K562 (cell line): ENCODE measurements around the gene ALX3. TPM values are rescaled to one million over a fixed set of nuclear protein-coding genes. Genes with fewer than 3 reads are reported as not detected.

Experiments
- ATAC-seq: fragments of 200-7000 bp; cut with Tn5 transposase; 3 replicates; pipeline ENCODE4 v1.9.1; 2020; ENCODE audit warnings: moderate library complexity
- BruUV-seq: library from RNA; stranded (reverse); fragments of 400-500 nt; replicated peaks from 2 replicates; lab custom pipeline; 2021; lab: Mats Ljungman, UMichigan
- CTCF ChIA-PET: fragments of 300-600 bp; formaldehyde crosslinking; extraction: SDS; loops from one replicate; lab custom pipeline; 2021; ENCODE audit warnings: low intra/inter-chr PET ratio; lab: Yijun Ruan, JAX
- POLR2A ChIA-PET: fragments of 300-600, 350-650 bp; sonication (Branson Sonifier 250); formaldehyde crosslinking; extraction: SDS; loops from one replicate; lab custom pipeline; 2021; ENCODE audit warnings: antibody characterized with exemption, inconsistent platforms; lab: Yijun Ruan, JAX
- DNase-seq, 4 experiments: peaks; one replicate each; pipeline versions ENCODE4 v3.0.0 to v3.0.0-alpha.2; 2011 to 2018; ENCODE audit warnings: low spot score in 3 of 4, mixed read lengths in 3 of 4; ENCODE audit errors: extremely low read depth in 1 of 4
- FAIRE-seq: peaks from 2 replicates; lab custom pipeline; 2011; peaks lifted over from hg19 to GRCh38; lab: Jason Lieb, UNC
- H2AFZ ChIP-seq: 2 replicates; pipeline ENCODE4 v1.6.0; 2011; ENCODE audit warnings: low read depth, low read length, control low read depth, inconsistent platforms
- H3K27ac ChIP-seq: fragments of 200-600 bp; 3 replicates; pipeline ENCODE4 v1.8.0; 2011; ENCODE audit warnings: low read depth, mild to moderate bottlenecking, control low read depth, inconsistent platforms, low read length, moderate library complexity, mixed read lengths; ENCODE audit errors: extremely low read depth
- H3K27me3 ChIP-seq, 2 experiments: fragments of 300-600 bp in 1 of 2; 2 replicates in 1 of 2; 3 replicates in 1 of 2; pipeline versions ENCODE4 v1.6.0 to v1.8.0; 2011; ENCODE audit warnings: inconsistent platforms in 2 of 2, low read length in 2 of 2, mild to moderate bottlenecking in 1 of 2, mixed read lengths in 1 of 2, moderate library complexity in 1 of 2; ENCODE audit not compliant: control insufficient read depth in 2 of 2, insufficient read depth in 2 of 2
- H3K36me3 ChIP-seq: fragments of 300-600 bp; 3 replicates; pipeline ENCODE4 v1.8.0; 2011; ENCODE audit warnings: mild to moderate bottlenecking, low read length, inconsistent platforms; ENCODE audit not compliant: control insufficient read depth, insufficient read depth
- H3K4me1 ChIP-seq, 2 experiments: fragments of 200-600 bp in 1 of 2; replicated peaks in 1 of 2; 2 replicates in 1 of 2; 3 replicates in 1 of 2; pipeline versions ENCODE4 v1.5.1 to v1.8.0; 2011; ENCODE audit warnings: inconsistent platforms in 2 of 2, low read length in 2 of 2, mild to moderate bottlenecking in 1 of 2, mixed read lengths in 1 of 2, moderate library complexity in 1 of 2; ENCODE audit not compliant: control insufficient read depth in 2 of 2, insufficient read depth in 2 of 2
- H3K4me2 ChIP-seq: 2 replicates; pipeline ENCODE4 v1.6.1; 2011; ENCODE audit warnings: low read length, control low read depth, inconsistent platforms, mixed read lengths; ENCODE audit not compliant: insufficient read depth
- H3K4me3 ChIP-seq: fragments of 200-600 bp; sonication (generic), shearing (Covaris generic); 2 replicates; pipeline ENCODE4 v1.5.1; 2016; ENCODE audit warnings: control low read depth, inconsistent platforms
- H3K79me2 ChIP-seq: fragments of 200-600 bp; 3 replicates; pipeline ENCODE4 v1.8.0; 2011; ENCODE audit warnings: low read length, inconsistent platforms; ENCODE audit not compliant: control insufficient read depth, insufficient read depth
- H3K9ac ChIP-seq, 2 experiments: 2 replicates each; pipeline versions ENCODE4 v1.6.0 to v1.6.1; 2011; ENCODE audit warnings: low read depth in 2 of 2, low read length in 2 of 2, control low read depth in 1 of 2, inconsistent platforms in 1 of 2, mild to moderate bottlenecking in 1 of 2, mixed read lengths in 1 of 2; ENCODE audit not compliant: insufficient read depth in 1 of 2
- H3K9me1 ChIP-seq: one replicate; pipeline ENCODE4 v1.6.0; 2011; ENCODE audit warnings: inconsistent platforms, mild to moderate bottlenecking, low read length, moderate library complexity; ENCODE audit not compliant: control insufficient read depth, insufficient read depth
- H3K9me3 ChIP-seq: replicated peaks from 2 replicates; pipeline ENCODE4 v1.5.1; 2011; ENCODE audit warnings: low read depth, low read length, inconsistent platforms; ENCODE audit not compliant: control insufficient read depth, insufficient read depth
- H4K20me1 ChIP-seq: replicated peaks from 2 replicates; pipeline ENCODE4 v1.6.1; 2011; ENCODE audit warnings: low read length, inconsistent platforms, mixed read lengths; ENCODE audit not compliant: control insufficient read depth, insufficient read depth
- FOXA3 ChIP-seq, 2 experiments: fragments of 450-650 bp in 1 of 2; sonication (generic) in 1 of 2; formaldehyde crosslinking; IDR thresholded peaks in 1 of 2; conservative IDR thresholded peaks in 1 of 2; 2 replicates each; pipeline versions ENCODE4 v1.4.0 to v1.8.0; 2020 to 2022; ENCODE audit warnings: mild to moderate bottlenecking in 2 of 2, missing genetic modification reagents in 1 of 2
- HDAC8 ChIP-seq: fragments of 450-650 bp; IDR thresholded peaks from 2 replicates; pipeline ENCODE4 v1.6.1; 2016; ENCODE audit warnings: mild to moderate bottlenecking, missing genetic modification characterization, moderate library complexity, missing compliant biosample characterization
- HMG20A ChIP-seq: fragments of 450-650 bp; formaldehyde crosslinking; conservative IDR thresholded peaks from 2 replicates; pipeline ENCODE4 v1.4.0; 2020; ENCODE audit warnings: mild to moderate bottlenecking, mixed read lengths
- HNRNPL ChIP-seq: fragments of 200-400 bp; formaldehyde crosslinking; IDR thresholded peaks from 2 replicates; pipeline ENCODE4 v1.6.1; 2017; ENCODE audit warnings: low read depth, mild to moderate bottlenecking, low read length
- NFIC ChIP-seq: fragments of 450-650 bp; IDR thresholded peaks from 2 replicates; pipeline ENCODE4 v1.6.1; 2017; ENCODE audit warnings: mild to moderate bottlenecking, inconsistent platforms
- ZNF239 ChIP-seq: fragments of 250-450 bp; sonication (Bioruptor Pico); IDR thresholded peaks from 2 replicates; pipeline ENCODE4 v1.4.0; 2020; ENCODE audit warnings: mild to moderate bottlenecking
- whole genome bisulfite sequencing: fragments of 100-300 bp; shearing (Covaris generic); methylation state at CpG from one replicate; pipeline ENCODE4 v1.1.6; 2016; ENCODE audit warnings: low coverage, mixed read lengths; ENCODE audit not compliant: insufficient coverage; ENCODE audit errors: missing lambda C conversion rate; 5-methylcytosine and 5-hydroxymethylcytosine counted together
- in situ Hi-C: fragments of 300-500 bp; cut with MboI; formaldehyde crosslinking; loops from 4 replicates; pipeline ENCODE4 v1.15.0; 2018; ENCODE audit warnings: inconsistent platforms, mixed read lengths
- intact Hi-C: fragments of 100-400 bp; cut with micrococcal nuclease; formaldehyde crosslinking; loops from 2 replicates; pipeline ENCODE4 v1.14.2; 2022
- polyA plus RNA-seq, 8 experiments: library from polyadenylated mRNA; depleted of rRNA in 4 of 8; stranded (reverse) in 5 of 8; unstranded in 3 of 8; fragments of >200 nt; fragmentation: Nextera tagmentation in 2 of 8; fragmentation: Illumina TruSeq in 1 of 8; extraction: Ambion mirVana in 2 of 8; extraction: Trizol in 1 of 8; gene quantifications; 2 replicates each; pipeline versions ENCODE4 v1.2.1 to v1.2.3, GENCODE V29; 2011 to 2014; ENCODE audit warnings: inconsistent platforms in 1 of 8, missing spikeins in 1 of 8
- total RNA-seq, 7 experiments: library from RNA; depleted of rRNA in 6 of 7; stranded (reverse); fragments of >200 nt in 6 of 7; fragmentation: Illumina TruSeq in 2 of 7; extraction: Trizol in 2 of 7; gene quantifications; 2 replicates each; pipeline versions ENCODE4 v1.2.1 to v1.2.3, GENCODE V29; 2011 to 2021; ENCODE audit warnings: low replicate concordance in 1 of 7

The ALX3 gene
- total and polyA plus RNA-seq, 9 of the 15 experiments (the other 6 are each of a cell fraction or from before 2014, with no cell fraction given) = not detected

DNA sequence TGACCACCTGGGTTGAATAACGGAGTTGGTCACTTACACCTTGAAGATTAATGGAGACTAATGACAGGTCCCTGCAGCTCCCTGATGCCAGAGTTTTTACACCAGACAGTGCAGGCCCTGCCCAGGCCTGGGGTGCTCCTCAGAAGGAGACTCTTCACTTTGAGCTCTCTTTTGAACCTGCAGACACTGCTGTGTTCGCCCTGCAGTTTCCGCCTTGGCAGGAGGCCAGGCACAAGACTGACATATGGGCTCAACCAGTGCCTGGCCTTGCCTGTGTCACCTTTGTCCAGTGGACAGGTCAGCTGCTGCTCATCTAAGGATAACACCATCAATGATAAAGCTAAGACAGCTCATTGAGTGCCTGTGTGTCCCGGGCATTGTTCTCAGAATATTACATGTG lies 30.8 kb downstream of the ALX3 start:
- peaks cover 28% of the 10 kb centered on the region for H3K79me2 ChIP-seq
- no peak overlapping the region for H3K4me3 ChIP-seq
- peaks cover 6 to 8% of the 10 kb centered on the region in 2 experiments for H3K4me1 ChIP-seq
- H4K20me1 ChIP-seq = peaks cover 5% of the 10 kb centered on the region; the same call in 1 of the 2 replicates
- peaks cover 3% of the 10 kb centered on the region for H3K9me1 ChIP-seq
- POLR2A ChIA-PET = interaction anchor here (0.6 to 14.6 kb wide), 4 partner anchors 10 to 133 kb away, joined by 3 to 200 read pairs (median 4); no protein-coding TSS in a partner anchor
- CTCF ChIA-PET = no interaction called here
- intact Hi-C loops (no loop called here), in situ Hi-C loops (no loop called here)
- TF ChIP-seq HMG20A (no peak), HNRNPL (no peak), ZNF239 (CRISPR knock-in tag) (no peak), NFIC (peak; percentile 65)
- FAIRE-seq = no peak
- peaks cover 81% of the 10 kb centered on the region for H3K36me3 ChIP-seq
- no peak overlapping the region for H2AFZ ChIP-seq
- no peaks in the 10 kb centered on the region for H3K9me3 ChIP-seq
- no TSS peak for BruUV-seq
- no peak overlapping the region for H3K4me2 ChIP-seq
- H3K27ac ChIP-seq = no peak overlapping the region
- 89% methylated on average over 4 of the region's 4 CpGs for WGBS
- DNase-seq = no peak
- ATAC-seq = no peak
- no peak overlapping the region for H3K9ac ChIP-seq
- H3K27me3 ChIP-seq = no peaks in the 10 kb centered on the region

DNA sequence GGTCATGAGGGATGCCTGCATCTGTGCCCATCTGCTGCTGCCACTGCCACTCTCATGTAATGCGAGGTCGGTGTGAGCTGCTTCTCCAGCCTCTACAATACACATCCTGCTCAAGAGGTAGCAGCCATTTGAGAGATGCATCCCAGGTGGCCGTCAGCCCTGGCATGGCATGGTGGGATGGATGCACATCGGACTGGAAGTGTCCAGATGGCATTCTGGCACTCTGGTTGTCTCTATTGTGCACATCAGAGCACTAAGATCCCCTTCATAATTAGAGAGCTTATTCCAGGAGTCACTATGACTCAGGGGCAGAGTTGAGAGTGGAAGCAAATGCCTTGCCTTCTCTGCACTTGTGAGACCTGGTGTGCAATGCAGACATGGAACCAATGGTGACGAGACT lies 32.2 kb downstream of the ALX3 start:
- H3K36me3 ChIP-seq = peaks cover 68% of the 10 kb centered on the region
- H3K27ac ChIP-seq = no peak overlapping the region
- peaks cover 3% of the 10 kb centered on the region for H3K9me1 ChIP-seq
- TF ChIP-seq FOXA3 (CRISPR knock-in tag; conservative IDR thresholded peaks at IDR 0.05 in 1 of 2, IDR thresholded peaks at IDR 0.05 in 1 of 2) (0 out of 4 replicates have a peak, but pooled peaks of 1 of the 2 experiments have one; percentile 24), HDAC8 (tag) (no peak)
- POLR2A ChIA-PET = interaction anchor here (0.6 to 14.6 kb wide), 3 partner anchors 11 to 141 kb away, joined by 3 to 200 read pairs (median 3); no protein-coding TSS in a partner anchor
- H3K27me3 ChIP-seq = no peaks in the 10 kb centered on the region
- no peak for DNase-seq
- no peaks in the 10 kb centered on the region for H3K9me3 ChIP-seq
- no peak overlapping the region for H2AFZ ChIP-seq
- FAIRE-seq = no peak
- peaks cover 12 to 14% of the 10 kb centered on the region in 2 experiments for H3K4me1 ChIP-seq
- H3K4me2 ChIP-seq = no peak overlapping the region
- in situ Hi-C loops (no loop called here), intact Hi-C loops (no loop called here)
- peaks cover 30% of the 10 kb centered on the region for H3K79me2 ChIP-seq
- ATAC-seq = no peak
- H4K20me1 ChIP-seq = peaks cover 5% of the 10 kb centered on the region; the same call in 1 of the 2 replicates
- CTCF ChIA-PET = no interaction called here
- no peak overlapping the region for H3K4me3 ChIP-seq
- 96% methylated on average over 5 of the region's 5 CpGs for WGBS
- BruUV-seq = no TSS peak
- no peak overlapping the region for H3K9ac ChIP-seq
